T-cell (primary cell): ENCODE data around the gene CAPN5. TPM values are rescaled to one million over a fixed set of nuclear protein-coding genes. Genes with fewer than 3 reads are reported as not detected.
A peak's percentile ranks its signal among the peaks of the same experiment; 100 is the strongest.

ENCODE experiments used
- ATAC-seq, 4 experiments: fragments of 200-7000 bp in 3 of 4; fragments of 150-1000 bp in 1 of 4; cut with Tn5 transposase; replicated peaks in 1 of 4; 1 replicate in 3 of 4; 2 replicates in 1 of 4; pipeline ENCODE4 v1.10.0; 2021; ENCODE audit warnings: moderate library complexity in 3 of 4, mild to moderate bottlenecking in 2 of 4, moderate number of reproducible peaks in 1 of 4
- CTCF ChIA-PET, 2 donors: fragments of 300-600 bp; sonication (Branson Sonifier 250); formaldehyde crosslinking; loops; one replicate each; lab custom pipeline; 2022; ENCODE audit warnings: antibody characterized with exemption in 2 of 2; lab: Charles Lee
- POLR2A ChIA-PET, 2 donors: fragments of 300-600 bp; sonication (Branson Sonifier 250); formaldehyde crosslinking; loops; one replicate each; lab custom pipeline; 2022; ENCODE audit warnings: antibody characterized with exemption in 2 of 2; lab: Charles Lee
- DNase-seq, 35 experiments: peaks; one replicate each; pipeline versions ENCODE4 v3.0.0 to v3.0.0-alpha.2; 2013 to 2023
- H3K27ac ChIP-seq: one replicate; pipeline ENCODE4 v1.5.1; 2013; ENCODE audit warnings: low read length
- H3K27me3 ChIP-seq, 2 experiments: replicated peaks in 1 of 2; 1 replicate in 1 of 2; 2 replicates in 1 of 2; pipeline versions ENCODE4 v1.6.1 to v1.7.0; 2013; ENCODE audit warnings: low read length in 1 of 2, mixed read lengths in 1 of 2; ENCODE audit not compliant: control insufficient read depth in 2 of 2, insufficient read depth in 2 of 2; ENCODE audit errors: extremely low read depth in 1 of 2
- H3K36me3 ChIP-seq, 2 donors: 1 replicate in 1 of 2; 2 replicates in 1 of 2; pipeline versions ENCODE4 v1.6.1 to v1.7.0; 2013; ENCODE audit warnings: low read length in 1 of 2; ENCODE audit not compliant: control insufficient read depth in 2 of 2, insufficient read depth in 1 of 2; ENCODE audit errors: extremely low read depth in 1 of 2
- H3K4me1 ChIP-seq, 2 experiments: 1 replicate in 1 of 2; 2 replicates in 1 of 2; pipeline versions ENCODE4 v1.6.1 to v1.7.0; 2013; ENCODE audit warnings: low read length in 2 of 2, mixed read lengths in 1 of 2; ENCODE audit not compliant: insufficient read depth in 2 of 2, control insufficient read depth in 1 of 2; ENCODE audit errors: extremely low read depth in 1 of 2
- H3K4me3 ChIP-seq, 2 donors: 1 replicate in 1 of 2; 2 replicates in 1 of 2; pipeline versions ENCODE4 v1.5.1 to v1.7.0; 2013; ENCODE audit warnings: mild to moderate bottlenecking in 2 of 2, low read length in 1 of 2, moderate library complexity in 1 of 2; ENCODE audit not compliant: control insufficient read depth in 1 of 2; ENCODE audit errors: extremely low read depth in 1 of 2
- H3K9me3 ChIP-seq: 2 replicates; pipeline ENCODE4 v1.7.0; 2013
- H3K27ac Mint-ChIP-seq, 2 donors: one replicate each; pipeline ENCODE4 v1.8.0; 2020 to 2021; ENCODE audit warnings: mild to moderate bottlenecking in 2 of 2, mixed read lengths in 2 of 2
- H3K27me3 Mint-ChIP-seq, 2 donors: one replicate each; pipeline ENCODE4 v1.8.0; 2021 to 2022; ENCODE audit warnings: mixed read lengths in 2 of 2
- H3K36me3 Mint-ChIP-seq: one replicate; pipeline ENCODE4 v1.8.0; 2021; ENCODE audit warnings: mixed read lengths
- H3K4me1 Mint-ChIP-seq, 3 donors: one replicate each; pipeline ENCODE4 v1.8.0; 2020 to 2022; ENCODE audit warnings: mixed read lengths in 3 of 3, mild to moderate bottlenecking in 1 of 3
- H3K4me3 Mint-ChIP-seq, 3 donors: one replicate each; pipeline ENCODE4 v1.8.0; 2020 to 2022; ENCODE audit warnings: mild to moderate bottlenecking in 3 of 3, mixed read lengths in 3 of 3, moderate library complexity in 3 of 3
- H3K9me3 Mint-ChIP-seq, 3 donors: one replicate each; pipeline ENCODE4 v1.8.0; 2020 to 2022; ENCODE audit warnings: mixed read lengths in 3 of 3
- WGBS: methylation state at CpG from one replicate; pipeline ENCODE4 v1.1.5; 2013; ENCODE audit warnings: missing lambda C conversion rate; ENCODE audit not compliant: insufficient coverage; 5-methylcytosine and 5-hydroxymethylcytosine counted together
- total RNA-seq, 35 experiments: library from RNA in 6 of 35; stranded (reverse) in 6 of 35; fragments of 120-200 nt in 1 of 35; gene quantifications; one replicate each; pipeline versions ENCODE4 v1.2.1 to v1.2.4 and lab custom pipeline; 2013 to 2026

Gene CAPN5
- total RNA-seq, 5 donors from 2014 or later (not counting 1 experiment from before 2014, with no cell fraction given) = 3.1 to 6.4 (median 4.0) TPM

GRCh38 chr11:77069336-77069968, 2.7 kb downstream of the CAPN5 start:
- Histone ChIP-seq H3K36me3 (no peaks in the 10 kb centered on the region), H3K27ac (no peak overlapping the region), H3K4me3 (no peak overlapping the region), H3K27me3 (peaks cover 0 to 13% of the 10 kb centered on the region in 2 experiments), H3K4me1 (peaks cover 3 to 53% of the 10 kb centered on the region in 2 experiments), H3K9me3 (no peaks in the 10 kb centered on the region)
- ChIA-PET POLR2A (interaction anchor here in 1 of 2 donors (0.6 kb wide), 1 partner anchor 22 kb away, joined by 9 read pairs; no protein-coding TSS in a partner anchor), CTCF (interaction anchor here in 1 of 2 donors (0.6 kb wide), 1 partner anchor 977 kb away, joined by 3 read pairs; no protein-coding TSS in a partner anchor)
- H3K36me3 Mint-ChIP-seq = no peaks in the 10 kb centered on the region
- DNase-seq = peak in 1 of 35 experiments; percentile 17
- no peak overlapping the region for H3K27ac Mint-ChIP-seq
- no peaks in the 10 kb centered on the region for H3K27me3 Mint-ChIP-seq
- 80% methylated on average over 6 of the region's 6 CpGs for WGBS
- no peaks in the 10 kb centered on the region for H3K9me3 Mint-ChIP-seq
- H3K4me3 Mint-ChIP-seq = no peak overlapping the region
- no peak for ATAC-seq
- peaks cover 28 to 35% (median 30%) of the 10 kb centered on the region in 3 donors for H3K4me1 Mint-ChIP-seq

- no peaks in the 10 kb centered on the region for H3K36me3 ChIP-seq
- H3K4me1 Mint-ChIP-seq = peaks cover 28 to 35% (median 30%) of the 10 kb centered on the region in 3 donors
- H3K27me3 Mint-ChIP-seq = no peaks in the 10 kb centered on the region
- H3K9me3 Mint-ChIP-seq = no peaks in the 10 kb centered on the region
- no peaks in the 10 kb centered on the region for H3K36me3 Mint-ChIP-seq
- peaks cover 0 to 13% of the 10 kb centered on the region in 2 experiments for H3K27me3 ChIP-seq
- no peak overlapping the region for H3K27ac Mint-ChIP-seq
- H3K27ac ChIP-seq = no peak overlapping the region
- peaks cover 3 to 54% of the 10 kb centered on the region in 2 experiments for H3K4me1 ChIP-seq
- no peaks in the 10 kb centered on the region for H3K9me3 ChIP-seq
- POLR2A ChIA-PET = no interaction called here
- H3K4me3 Mint-ChIP-seq = no peak overlapping the region
- DNase-seq (no peak), ATAC-seq (no peak)
- CTCF ChIA-PET = interaction anchor here in 1 of 2 donors (0.5 to 0.6 kb wide), 2 partner anchors 542 to 976 kb away, joined by 3 read pairs; no protein-coding TSS in a partner anchor
- no peak overlapping the region for H3K4me3 ChIP-seq
- 89% methylated on average over 5 of the region's 8 CpGs for WGBS
Measured at GRCh38 chr11:77069969-77070582, 3.3 kb downstream of the CAPN5 start.

DNA sequence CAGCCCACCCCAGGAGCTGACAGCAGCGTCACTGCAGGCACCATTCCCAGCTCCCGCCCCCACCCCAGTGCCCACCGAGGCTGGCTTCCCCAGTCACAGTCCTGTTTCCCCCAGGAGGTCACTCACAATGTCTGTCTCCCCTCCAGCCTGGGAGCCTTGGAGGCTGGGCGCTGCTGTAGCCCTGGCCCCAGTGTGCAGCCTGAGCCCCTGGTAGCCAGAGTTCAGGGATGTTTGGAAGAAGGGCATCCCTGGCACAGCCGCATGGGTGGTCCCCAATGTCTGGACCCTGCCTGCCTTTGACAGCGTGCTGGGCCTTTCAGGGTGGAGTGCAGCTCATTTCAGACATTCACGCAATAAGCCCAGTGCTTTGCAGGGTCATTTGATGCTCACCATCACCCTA, 4.3 kb downstream of the CAPN5 start:
- Histone ChIP-seq H3K9me3 (no peaks in the 10 kb centered on the region), H3K27me3 (peaks cover 0 to 13% of the 10 kb centered on the region in 2 experiments), H3K36me3 (no peaks in the 10 kb centered on the region), H3K4me1 (peaks cover 2 to 53% of the 10 kb centered on the region in 2 experiments), H3K27ac (no peak overlapping the region), H3K4me3 (no peak overlapping the region)
- peaks cover 24 to 31% (median 26%) of the 10 kb centered on the region in 3 donors for H3K4me1 Mint-ChIP-seq
- H3K9me3 Mint-ChIP-seq = no peaks in the 10 kb centered on the region
- DNase-seq (peak in 1 of 35 experiments; percentile 15), ATAC-seq (no peak)
- no peak overlapping the region for H3K4me3 Mint-ChIP-seq
- ChIA-PET CTCF (interaction anchor here in 1 of 2 donors (0.5 kb wide), 1 partner anchor 541 kb away, joined by 3 read pairs; no protein-coding TSS in a partner anchor), POLR2A (no interaction called here)
- H3K27ac Mint-ChIP-seq = no peak overlapping the region
- H3K27me3 Mint-ChIP-seq = no peaks in the 10 kb centered on the region
- no peaks in the 10 kb centered on the region for H3K36me3 Mint-ChIP-seq
- 86% methylated on average over 6 of the region's 7 CpGs for WGBS

GRCh38 chr11:77071671-77072605, 5.2 kb downstream of the CAPN5 start:
- H3K27ac Mint-ChIP-seq = peak overlapping the region in 1 of 2 donors; percentile 61
- peak overlapping the region; percentile 18 for H3K27ac ChIP-seq
- no peak for ATAC-seq
- H3K27me3 Mint-ChIP-seq = no peaks in the 10 kb centered on the region
- H3K4me1 Mint-ChIP-seq = peaks cover 24 to 30% (median 26%) of the 10 kb centered on the region in 3 donors
- H3K9me3 Mint-ChIP-seq = no peaks in the 10 kb centered on the region
- H3K36me3 ChIP-seq = no peaks in the 10 kb centered on the region
- ChIA-PET POLR2A (no interaction called here), CTCF (no interaction called here)
- H3K27me3 ChIP-seq = peaks cover 0 to 13% of the 10 kb centered on the region in 2 experiments
- no peak overlapping the region for H3K4me3 Mint-ChIP-seq
- 64% methylated on average over 12 of the region's 15 CpGs for WGBS
- no peak overlapping the region for H3K4me3 ChIP-seq
- peak in 1 of 35 experiments; percentile 17 for DNase-seq
- no peaks in the 10 kb centered on the region for H3K36me3 Mint-ChIP-seq
- H3K4me1 ChIP-seq = peaks cover 0 to 49% of the 10 kb centered on the region in 2 experiments
- no peaks in the 10 kb centered on the region for H3K9me3 ChIP-seq

DNA sequence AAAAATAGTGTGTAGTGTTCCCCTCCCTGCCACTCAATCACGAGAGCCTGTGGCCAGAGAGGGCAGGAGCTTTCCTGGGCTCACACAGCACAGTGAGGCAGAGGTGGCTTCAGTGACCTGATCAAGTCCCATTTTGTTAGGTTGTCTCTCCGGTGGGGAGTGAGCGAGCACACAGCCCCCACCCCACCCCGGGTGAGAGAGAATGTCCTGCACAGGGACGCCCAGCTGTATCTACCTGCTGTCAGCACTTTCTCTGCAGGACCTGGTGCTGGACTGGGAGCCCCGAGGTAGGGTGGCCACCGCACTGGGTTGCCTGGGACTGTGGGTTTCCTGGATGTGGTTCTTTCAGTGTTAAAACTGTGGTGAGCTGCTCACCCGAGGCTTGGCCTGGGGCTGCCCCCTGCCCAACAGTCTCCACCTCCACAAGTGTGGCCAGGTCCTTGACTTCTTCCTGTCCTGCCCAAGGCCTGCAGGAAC, 6.1 kb downstream of the CAPN5 start:
- H3K4me3 ChIP-seq = no peak overlapping the region
- Mint-ChIP-seq H3K36me3 (no peaks in the 10 kb centered on the region), H3K4me3 (peak overlapping the region in 1 of 3 donors; percentile 20), H3K9me3 (no peaks in the 10 kb centered on the region), H3K27ac (no peak overlapping the region), H3K27me3 (no peaks in the 10 kb centered on the region), H3K4me1 (peaks cover 18 to 29% (median 21%) of the 10 kb centered on the region in 3 donors)
- peak overlapping the region; percentile 18 for H3K27ac ChIP-seq
- H3K4me1 ChIP-seq = peaks cover 0 to 40% of the 10 kb centered on the region in 2 experiments
- WGBS = 8% methylated on average over 2 of the region's 8 CpGs
- DNase-seq (peak in 3 of 35 experiments; percentile 8 to 21 (median 14)), ATAC-seq (peak in 2 of 4 experiments; percentile 18 to 50)
- ChIA-PET POLR2A (interaction anchor here in 1 of 2 donors (0.5 kb wide), 1 partner anchor 19 kb away, joined by 3 read pairs; no protein-coding TSS in a partner anchor), CTCF (no interaction called here)
- no peaks in the 10 kb centered on the region for H3K9me3 ChIP-seq
- no peaks in the 10 kb centered on the region for H3K36me3 ChIP-seq
- H3K27me3 ChIP-seq = peaks cover 0 to 13% of the 10 kb centered on the region in 2 experiments
